Measurements from ENCODE around the gene SYT13. TPM values are rescaled to one million over a fixed set of nuclear protein-coding genes. Genes with fewer than 3 reads are reported as not detected.

SYT13 gene
- total RNA-seq, 4 donors from 2014 or later, result not detected

- no peak for TF ChIP-seq CTCF (IDR thresholded peaks at IDR 0.05; ENCODE audit: low read depth)
Measured at GRCh38 chr11:45223496-45223895, 62.6 kb downstream of the SYT13 start.

- TF ChIP-seq CTCF (IDR thresholded peaks at IDR 0.05; ENCODE audit: low read depth), result no peak
Measured at GRCh38 chr11:45219411-45219810, 66.7 kb downstream of the SYT13 start.

GRCh38 chr11:45218705-45219104 lies 67.4 kb downstream of the SYT13 start:
- TF ChIP-seq CTCF (IDR thresholded peaks at IDR 0.05; ENCODE audit: low read depth), result no peak

GRCh38 chr11:45217991-45218390 lies 68.2 kb downstream of the SYT13 start:
- no peak for TF ChIP-seq CTCF (IDR thresholded peaks at IDR 0.05; ENCODE audit: low read depth)

- TF ChIP-seq CTCF (IDR thresholded peaks at IDR 0.05; ENCODE audit: low read depth), result no peak
Measured at GRCh38 chr11:45216901-45217300, 69.2 kb downstream of the SYT13 start.

- TF ChIP-seq CTCF (IDR thresholded peaks at IDR 0.05; ENCODE audit: low read depth), result no peak
Measured at GRCh38 chr11:45216031-45216430, 70.1 kb downstream of the SYT13 start.

DNA sequence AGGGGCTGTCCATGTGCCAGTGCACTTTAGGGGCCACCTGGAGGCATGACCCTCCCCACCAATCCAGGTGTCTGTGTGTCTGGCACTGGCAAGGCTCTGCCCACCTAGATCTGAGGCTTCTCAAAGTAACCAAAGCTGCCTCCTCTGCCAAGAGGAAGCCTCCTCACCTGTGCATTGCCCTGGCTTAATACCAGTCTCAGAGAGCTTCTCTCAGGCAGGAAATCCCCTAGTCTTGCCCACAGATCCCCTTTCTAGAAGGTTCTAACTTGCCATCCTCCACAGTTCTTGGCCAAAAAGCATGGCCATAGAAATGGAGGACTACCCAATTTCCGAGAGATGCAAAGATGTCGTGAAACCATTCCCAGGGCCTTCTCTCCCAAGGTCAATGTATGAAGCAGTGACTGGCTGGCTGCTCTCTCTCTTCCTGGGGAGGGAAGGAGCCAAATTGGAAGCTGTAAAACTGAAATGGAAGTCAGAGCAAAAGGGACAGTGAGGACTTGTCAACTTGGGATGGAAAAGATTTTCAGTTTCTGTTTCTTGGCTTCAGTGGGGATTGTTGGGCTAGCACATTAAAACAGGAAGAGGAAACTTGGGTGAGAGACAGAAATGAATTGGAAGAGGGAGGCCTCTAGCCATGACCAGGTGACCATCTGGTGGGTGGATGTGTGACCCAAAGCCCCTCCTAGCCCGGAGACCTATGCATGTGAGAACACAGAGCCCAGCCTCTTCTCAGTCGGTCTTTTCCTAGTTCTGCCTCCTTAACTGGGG lies 70.9 kb downstream of the SYT13 start:
- TF ChIP-seq CTCF (IDR thresholded peaks at IDR 0.05; ENCODE audit: low read depth), result no peak
